Measurements from ENCODE around the gene CDH5. TPM values are rescaled to one million over a fixed set of nuclear protein-coding genes. Genes with fewer than 3 reads are reported as not detected.
A peak's percentile ranks its signal among the peaks of the same experiment; 100 is the strongest.

CDH5 gene
- total RNA-seq, 4 donors from 2014 or later: 56.0 to 90.0 (median 67.2) TPM

DNA sequence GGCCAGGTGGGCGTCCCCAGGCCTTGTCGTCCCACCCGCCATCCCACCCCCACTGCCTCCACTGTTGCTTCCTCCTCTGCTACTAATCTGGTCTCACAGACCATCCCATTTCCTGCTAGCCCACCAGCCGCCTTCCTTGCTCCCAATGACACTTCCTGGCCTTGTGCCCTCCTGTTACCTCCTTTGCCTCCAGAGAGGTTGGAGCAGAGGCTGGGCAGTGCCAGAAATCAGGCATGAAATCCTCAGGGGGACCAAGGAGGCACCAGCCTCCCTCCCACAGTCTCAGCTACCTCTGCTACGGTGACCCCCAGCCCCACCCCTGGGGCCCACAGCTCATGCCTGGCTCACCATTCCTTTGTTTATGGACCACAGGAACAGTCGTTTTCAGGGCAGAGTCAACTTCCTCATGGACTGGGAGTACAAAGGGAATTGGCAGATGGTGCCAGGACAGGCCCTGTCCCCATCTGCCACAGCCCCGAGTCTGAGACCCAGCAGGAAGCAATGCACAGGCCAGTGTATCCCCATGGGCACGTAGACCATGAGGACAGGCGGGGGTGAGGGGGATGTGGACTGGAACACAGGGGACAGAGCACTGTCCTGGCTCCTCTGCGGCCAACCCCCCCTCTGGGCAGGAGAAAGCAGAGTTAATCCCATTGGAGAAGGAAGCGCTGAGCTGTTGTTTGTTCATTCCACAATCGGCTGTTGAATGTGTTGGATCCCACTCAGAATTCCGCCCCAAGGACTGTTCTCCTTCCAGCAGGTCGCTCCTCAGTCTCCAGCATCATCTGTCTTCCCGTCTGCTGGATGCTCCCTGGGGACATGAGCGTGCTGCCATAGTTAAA, 2.2 kb upstream of the CDH5 start:
- intact Hi-C loops (cut with DNase I): no loop called here
- H3K4me1 ChIP-seq: peaks cover 10 to 33% of the 10 kb centered on the region in 2 donors

DNA sequence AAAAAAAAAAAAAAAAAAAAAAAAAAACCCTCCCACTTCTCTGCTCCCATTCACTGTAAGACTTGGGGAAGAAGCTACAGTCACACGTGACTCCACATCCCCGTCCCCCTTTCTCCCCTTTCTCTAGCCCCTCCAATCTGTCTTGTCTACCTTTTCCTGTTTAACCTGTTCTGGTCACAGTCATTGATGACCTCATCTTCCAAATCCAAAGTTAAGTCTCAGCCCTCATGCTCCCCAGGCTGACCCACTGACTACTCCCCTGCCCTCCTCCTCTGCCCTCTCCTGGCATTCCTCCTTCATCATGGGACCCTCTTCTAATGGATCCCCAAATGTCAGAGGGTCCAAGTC, 1.6 kb upstream of the CDH5 start:
- 57 to 68% methylated on average over 2 of the region's 2 CpGs for WGBS, 2 donors

More for the DNA sequence above, 2.2 kb upstream of the CDH5 start:
- Histone ChIP-seq H3K4me3 (replicated peaks in 1 of 3) (no peak overlapping the region), H3K27me3 (no peaks in the 10 kb centered on the region), H3K27ac (peak overlapping the region in 2 of 3 donors; percentile 56 to 61), H3K36me3 (no peaks in the 10 kb centered on the region), H3K9me3 (no peaks in the 10 kb centered on the region)
- WGBS, 2 donors: 61 to 66% methylated on average over 15 to 16 of the region's 16 CpGs
- no peak for TF ChIP-seq POLR2A (IDR thresholded peaks at IDR 0.05)
- TF ChIP-seq, protein P1, sequence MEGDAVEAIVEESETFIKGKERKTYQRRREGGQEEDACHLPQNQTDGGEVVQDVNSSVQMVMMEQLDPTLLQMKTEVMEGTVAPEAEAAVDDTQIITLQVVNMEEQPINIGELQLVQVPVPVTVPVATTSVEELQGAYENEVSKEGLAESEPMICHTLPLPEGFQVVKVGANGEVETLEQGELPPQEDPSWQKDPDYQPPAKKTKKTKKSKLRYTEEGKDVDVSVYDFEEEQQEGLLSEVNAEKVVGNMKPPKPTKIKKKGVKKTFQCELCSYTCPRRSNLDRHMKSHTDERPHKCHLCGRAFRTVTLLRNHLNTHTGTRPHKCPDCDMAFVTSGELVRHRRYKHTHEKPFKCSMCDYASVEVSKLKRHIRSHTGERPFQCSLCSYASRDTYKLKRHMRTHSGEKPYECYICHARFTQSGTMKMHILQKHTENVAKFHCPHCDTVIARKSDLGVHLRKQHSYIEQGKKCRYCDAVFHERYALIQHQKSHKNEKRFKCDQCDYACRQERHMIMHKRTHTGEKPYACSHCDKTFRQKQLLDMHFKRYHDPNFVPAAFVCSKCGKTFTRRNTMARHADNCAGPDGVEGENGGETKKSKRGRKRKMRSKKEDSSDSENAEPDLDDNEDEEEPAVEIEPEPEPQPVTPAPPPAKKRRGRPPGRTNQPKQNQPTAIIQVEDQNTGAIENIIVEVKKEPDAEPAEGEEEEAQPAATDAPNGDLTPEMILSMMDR (IDR thresholded peaks at IDR 0.05): no peak
- DNase-seq: peak; percentile 26 to 32

DNA sequence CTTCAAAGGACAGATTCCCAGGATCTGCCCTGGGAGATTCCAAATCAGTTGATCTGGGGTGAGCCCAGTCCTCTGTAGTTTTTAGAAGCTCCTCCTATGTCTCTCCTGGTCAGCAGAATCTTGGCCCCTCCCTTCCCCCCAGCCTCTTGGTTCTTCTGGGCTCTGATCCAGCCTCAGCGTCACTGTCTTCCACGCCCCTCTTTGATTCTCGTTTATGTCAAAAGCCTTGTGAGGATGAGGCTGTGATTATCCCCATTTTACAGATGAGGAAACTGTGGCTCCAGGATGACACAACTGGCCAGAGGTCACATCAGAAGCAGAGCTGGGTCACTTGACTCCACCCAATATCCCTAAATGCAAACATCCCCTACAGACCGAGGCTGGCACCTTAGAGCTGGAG, 840 bp upstream of the CDH5 start:
- WGBS, 2 donors: 37 to 39% methylated on average over 4 of the region's 4 CpGs
- no peak overlapping the region for H3K4me3 ChIP-seq (replicated peaks in 1 of 3)

More for the DNA sequence above, 1.6 kb upstream of the CDH5 start:
- intact Hi-C loops (cut with DNase I): no loop called here
- TF ChIP-seq, protein P1 (IDR thresholded peaks at IDR 0.05): no peak
- TF ChIP-seq POLR2A (IDR thresholded peaks at IDR 0.05): no peak
- DNase-seq: no peak
- Histone ChIP-seq H3K4me1 (peaks cover 4 to 27% of the 10 kb centered on the region in 2 donors), H3K9me3 (no peaks in the 10 kb centered on the region), H3K36me3 (no peaks in the 10 kb centered on the region), H3K27ac (peak overlapping the region; percentile 15 to 67 (median 36)), H3K27me3 (no peaks in the 10 kb centered on the region), H3K4me3 (replicated peaks in 1 of 3) (no peak overlapping the region)

DNA sequence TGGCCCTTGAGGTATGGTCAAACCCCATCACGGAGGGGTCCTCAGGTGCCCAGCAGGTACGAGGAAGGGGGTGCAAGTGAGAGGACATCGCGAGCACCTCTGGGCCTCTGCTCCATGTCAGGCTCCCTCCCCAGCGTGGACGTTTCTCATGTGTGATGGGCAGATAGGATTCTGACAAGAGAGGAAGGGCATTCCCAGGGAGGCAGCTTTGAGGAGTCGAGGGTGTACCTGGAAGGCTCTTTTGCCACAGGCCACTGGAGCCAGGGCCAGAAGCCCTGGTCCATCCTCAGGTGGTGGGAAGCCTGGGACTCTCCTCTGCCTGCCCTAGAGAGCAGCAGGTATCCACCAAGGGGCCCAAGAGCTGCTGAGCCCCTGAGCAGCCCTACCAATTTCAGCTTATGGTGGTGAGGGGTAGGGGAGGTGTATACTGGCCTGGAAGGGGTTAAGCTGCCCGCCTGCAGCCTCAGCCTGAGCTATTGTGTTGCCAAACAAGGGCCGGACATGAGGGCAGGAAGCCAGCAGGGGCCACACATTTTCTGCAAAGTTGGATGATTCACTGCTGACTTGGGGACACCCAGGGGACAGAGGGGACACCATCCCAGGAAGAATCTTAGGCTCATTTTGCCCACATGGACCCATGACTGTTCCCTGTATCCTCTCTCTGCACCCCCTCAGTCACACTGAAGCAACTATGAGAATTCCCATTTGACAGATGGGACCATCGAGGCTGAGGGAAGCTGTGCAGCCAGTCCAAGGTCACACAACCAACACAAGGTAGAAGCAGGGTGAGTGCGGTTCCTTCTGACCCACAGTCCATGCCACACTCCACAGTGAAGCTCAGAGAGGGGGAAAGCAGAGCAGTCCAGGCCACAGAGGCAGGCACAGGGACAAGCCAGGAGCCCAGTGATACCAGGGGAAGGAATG, 1.7 kb downstream of the CDH5 start:
- no peak for DNase-seq
- H3K4me1 ChIP-seq: peaks cover 0 to 31% of the 10 kb centered on the region in 2 donors
- peak overlapping the region in 1 of 3 donors; percentile 14 for H3K4me3 ChIP-seq (replicated peaks in 1 of 3)
- intact Hi-C loops (cut with DNase I): no loop called here
- H3K9me3 ChIP-seq: no peaks in the 10 kb centered on the region
- whole genome bisulfite sequencing, 2 donors: 82% methylated on average over 7 to 9 of the region's 11 CpGs
- peak overlapping the region in 2 of 3 donors; percentile 67 to 68 for H3K27ac ChIP-seq
- no peaks in the 10 kb centered on the region for H3K36me3 ChIP-seq
- TF ChIP-seq POLR2A (IDR thresholded peaks at IDR 0.05): no peak
- TF ChIP-seq, protein P1 (IDR thresholded peaks at IDR 0.05): no peak
- H3K27me3 ChIP-seq: no peaks in the 10 kb centered on the region

More for the DNA sequence above, 840 bp upstream of the CDH5 start:
- intact Hi-C loops (cut with DNase I): no loop called here
- Histone ChIP-seq H3K36me3 (no peaks in the 10 kb centered on the region), H3K9me3 (no peaks in the 10 kb centered on the region), H3K27ac (peak overlapping the region; percentile 49 to 68 (median 67)), H3K4me1 (peaks cover 0 to 25% of the 10 kb centered on the region in 2 donors), H3K27me3 (no peaks in the 10 kb centered on the region)
- TF ChIP-seq POLR2A (IDR thresholded peaks at IDR 0.05): no peak
- TF ChIP-seq, protein P1 (IDR thresholded peaks at IDR 0.05): no peak
- DNase-seq: no peak
